MV-4-11 (cell line): ENCODE data around the gene HPRT1.

Experiments used
- DNase-seq: peaks from one replicate; lab custom pipeline; 2025; lab: John Stamatoyannopoulos, UW

Gene HPRT1

GRCh38 chrX:134476284-134476683 is 16.3 kb downstream of the HPRT1 start:
- DNase-seq, result no peak

GRCh38 chrX:134478374-134478773 is 18.4 kb downstream of the HPRT1 start:
- no peak for DNase-seq

- no peak for DNase-seq
These were observed 20.1 kb downstream of the HPRT1 start for GRCh38 chrX:134480061-134480460.

- DNase-seq, result no peak
These were observed 21.4 kb downstream of the HPRT1 start for GRCh38 chrX:134481339-134481738.

GRCh38 chrX:134482371-134482770 is 22.4 kb downstream of the HPRT1 start:
- peak; percentile 67 for DNase-seq

GRCh38 chrX:134484039-134484438 is 24.1 kb downstream of the HPRT1 start:
- peak; percentile 27 for DNase-seq

GRCh38 chrX:134501941-134502340 is 42.0 kb downstream of the HPRT1 start:
- no peak for DNase-seq

- DNase-seq, result no peak
These were observed 42.7 kb downstream of the HPRT1 start for GRCh38 chrX:134502686-134503085.

GRCh38 chrX:134512566-134512965 is 52.6 kb downstream of the HPRT1 start:
- DNase-seq, result no peak

GRCh38 chrX:134513091-134513490 is 53.1 kb downstream of the HPRT1 start:
- DNase-seq, result no peak

GRCh38 chrX:134520860-134521390 is 61.0 kb downstream of the HPRT1 start:
- peak; percentile 40 for DNase-seq

- no peak for DNase-seq
These were observed 64.2 kb downstream of the HPRT1 start for GRCh38 chrX:134524181-134524580.

GRCh38 chrX:134525086-134525792 is 65.3 kb downstream of the HPRT1 start:
- peak; percentile 19 for DNase-seq

GRCh38 chrX:134526399-134526798 is 66.4 kb downstream of the HPRT1 start:
- DNase-seq, result no peak

- peak; percentile 26 for DNase-seq
These were observed 69.0 kb downstream of the HPRT1 start for GRCh38 chrX:134528960-134529359.

- no peak for DNase-seq
These were observed 69.5 kb downstream of the HPRT1 start for GRCh38 chrX:134529481-134529880.

GRCh38 chrX:134530845-134531244 is 70.9 kb downstream of the HPRT1 start:
- no peak for DNase-seq

- DNase-seq, result no peak
These were observed 73.4 kb downstream of the HPRT1 start for GRCh38 chrX:134533352-134533751.

- DNase-seq, result no peak
These were observed 74.0 kb downstream of the HPRT1 start for GRCh38 chrX:134533952-134534351.

GRCh38 chrX:134537179-134537955 is 77.4 kb downstream of the HPRT1 start:
- DNase-seq, result no peak

- DNase-seq, result no peak
These were observed 78.4 kb downstream of the HPRT1 start for GRCh38 chrX:134538316-134538715.

GRCh38 chrX:134541906-134542305 is 81.9 kb downstream of the HPRT1 start:
- DNase-seq, result no peak

- DNase-seq, result peak; percentile 56
These were observed 82.5 kb downstream of the HPRT1 start for GRCh38 chrX:134542485-134542884.
